HEK293 (cell line): ENCODE data around the gene UGT1A3.

ENCODE experiments used
- CTCF ChIA-PET: fragments of 350-600 bp; formaldehyde crosslinking; extraction: SDS; loops from one replicate; lab custom pipeline; 2021; ENCODE audit warnings: antibody characterized with exemption; lab: Yijun Ruan, JAX
- POLR2A ChIA-PET: fragments of 300-600 bp; formaldehyde crosslinking; extraction: SDS; loops from one replicate; lab custom pipeline; 2020; ENCODE audit warnings: antibody characterized with exemption, inconsistent platforms; lab: Yijun Ruan, JAX
- H3K27ac ChIP-seq: fragments of 200-500 bp; sonication (Bioruptor generic); 2 replicates; pipeline ENCODE4 v1.5.1; 2014; ENCODE audit warnings: low read depth, low read length, control low read depth, inconsistent platforms; ENCODE audit errors: extremely low read depth
- H3K36me3 ChIP-seq, 2 experiments: fragments of 200-500 bp in 1 of 2; sonication (Bioruptor generic) in 1 of 2; 1 replicate in 1 of 2; 2 replicates in 1 of 2; pipeline ENCODE4 v1.5.1; 2014 to 2017; ENCODE audit warnings: inconsistent platforms in 2 of 2, low read length in 2 of 2; ENCODE audit not compliant: control insufficient read depth in 2 of 2, insufficient read depth in 1 of 2
- H3K4me1 ChIP-seq: fragments of 200-500 bp; sonication (Bioruptor generic); 2 replicates; pipeline ENCODE4 v1.5.1; 2014; ENCODE audit warnings: mild to moderate bottlenecking, low read length, inconsistent platforms; ENCODE audit not compliant: control insufficient read depth, insufficient read depth
- H3K4me3 ChIP-seq: 2 replicates; pipeline ENCODE4 v1.5.1; 2011; ENCODE audit warnings: low read depth, mild to moderate bottlenecking, control low read depth, low read length, moderate library complexity
- H3K9me3 ChIP-seq: fragments of 200-500 bp; sonication (Bioruptor generic); 2 replicates; pipeline ENCODE4 v1.5.1; 2014; ENCODE audit warnings: low read depth, low read length, inconsistent platforms; ENCODE audit not compliant: control insufficient read depth, insufficient read depth
- PRDM2 ChIP-seq: fragments of 450-650 bp; formaldehyde crosslinking; IDR thresholded peaks from 2 replicates; pipeline ENCODE4 v1.5.1; 2016; ENCODE audit warnings: missing biosample characterization, missing genetic modification characterization, borderline replicate concordance
- SETDB1 ChIP-seq: IDR thresholded peaks from one replicate; pipeline ENCODE4 v1.6.1; 2017; ENCODE audit warnings: mild to moderate bottlenecking, low read length, moderate library complexity, mixed read lengths; ENCODE audit not compliant: insufficient read length
- TRIM28 ChIP-seq: IDR thresholded peaks from 2 replicates; pipeline ENCODE4 v1.6.1; 2011; ENCODE audit warnings: low read length, control low read depth, borderline replicate concordance
- TSHZ1 ChIP-seq: fragments of 450-650 bp; formaldehyde crosslinking; IDR thresholded peaks from 2 replicates; pipeline ENCODE4 v1.5.1; 2016; ENCODE audit warnings: missing biosample characterization, missing genetic modification characterization, borderline replicate concordance
- ZNF157 ChIP-seq: fragments of 450-650 bp; formaldehyde crosslinking; IDR thresholded peaks from 2 replicates; pipeline ENCODE4 v1.5.1; 2016; ENCODE audit warnings: missing biosample characterization, missing genetic modification characterization
- ZNF175 ChIP-seq: fragments of 450-650 bp; formaldehyde crosslinking; IDR thresholded peaks from 2 replicates; pipeline ENCODE4 v1.5.1; 2016; ENCODE audit warnings: missing biosample characterization, missing genetic modification characterization
- ZNF2 ChIP-seq: fragments of 450-650 bp; formaldehyde crosslinking; IDR thresholded peaks from 2 replicates; pipeline ENCODE4 v1.5.1; 2016; ENCODE audit warnings: missing biosample characterization, missing genetic modification characterization
- ZNF202 ChIP-seq: fragments of 450-650 bp; formaldehyde crosslinking; IDR thresholded peaks from 2 replicates; pipeline ENCODE4 v1.5.1; 2016; ENCODE audit warnings: missing biosample characterization, missing genetic modification characterization, borderline replicate concordance
- ZNF223 ChIP-seq: fragments of 450-650 bp; formaldehyde crosslinking; IDR thresholded peaks from 2 replicates; pipeline ENCODE4 v1.5.1; 2016; ENCODE audit warnings: missing biosample characterization, missing genetic modification characterization
- ZNF248 ChIP-seq: fragments of 450-650 bp; formaldehyde crosslinking; IDR thresholded peaks from 2 replicates; pipeline ENCODE4 v1.5.1; 2017; ENCODE audit warnings: missing biosample characterization, missing genetic modification characterization
- ZNF324 ChIP-seq: fragments of 450-650 bp; formaldehyde crosslinking; IDR thresholded peaks from 2 replicates; pipeline ENCODE4 v1.5.1; 2016; ENCODE audit warnings: missing biosample characterization, missing genetic modification characterization
- ZNF473 ChIP-seq: fragments of 450-650 bp; formaldehyde crosslinking; IDR thresholded peaks from 2 replicates; pipeline ENCODE4 v1.5.1; 2017; ENCODE audit warnings: missing biosample characterization, missing genetic modification characterization
- ZNF521 ChIP-seq: fragments of 450-650 bp; formaldehyde crosslinking; IDR thresholded peaks from 2 replicates; pipeline ENCODE4 v1.5.1; 2017; ENCODE audit warnings: missing biosample characterization, mild to moderate bottlenecking, missing genetic modification characterization
- ZNF629 ChIP-seq: fragments of 450-650 bp; formaldehyde crosslinking; IDR thresholded peaks from 2 replicates; pipeline ENCODE4 v1.5.1; 2017; ENCODE audit warnings: missing biosample characterization, missing genetic modification characterization
- ZNF785 ChIP-seq: fragments of 450-650 bp; formaldehyde crosslinking; IDR thresholded peaks from 2 replicates; pipeline ENCODE4 v1.5.1; 2016; ENCODE audit warnings: missing biosample characterization, missing genetic modification characterization
- TF ChIP-seq, protein P1 (sequence below): fragments of 450-650 bp; formaldehyde crosslinking; optimal IDR thresholded peaks from 2 replicates; pipeline ENCODE3; 2016; ENCODE audit warnings: missing biosample characterization, mild to moderate bottlenecking, missing genetic modification characterization
- TF ChIP-seq, protein P2 (sequence below): fragments of 450-650 bp; formaldehyde crosslinking; IDR thresholded peaks from 2 replicates; pipeline ENCODE4 v1.5.1; 2016; ENCODE audit warnings: missing biosample characterization, missing genetic modification characterization

UGT1A3 gene

DNA sequence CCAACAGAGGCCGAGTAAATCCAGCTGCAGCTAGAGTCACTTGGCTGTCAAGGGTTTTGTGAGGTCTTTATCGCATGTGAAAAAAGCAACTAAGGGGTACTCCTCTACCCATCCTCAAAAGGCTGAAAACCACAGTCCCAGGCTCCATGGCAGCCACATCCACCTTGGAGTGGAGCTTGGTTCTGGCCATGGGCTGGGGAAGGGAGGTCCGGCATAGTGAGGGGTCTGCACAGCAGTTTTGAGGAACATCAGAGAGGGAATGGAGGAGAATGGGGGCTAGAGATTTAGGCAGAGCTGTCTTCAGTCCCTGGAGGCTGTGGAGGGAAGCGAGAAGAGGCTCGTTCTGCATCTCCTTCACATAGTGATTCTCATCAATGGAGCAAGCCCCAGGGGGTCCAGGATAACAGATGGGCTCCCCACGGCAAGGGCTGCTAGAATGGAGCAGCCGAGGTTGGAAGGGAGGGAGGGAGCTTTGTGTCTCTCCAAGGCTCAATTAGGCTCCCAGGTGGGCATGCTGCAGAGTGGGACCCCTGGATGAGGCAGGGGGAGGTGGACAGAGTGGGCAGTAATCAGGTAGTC, 70.3 kb downstream of the UGT1A3 start:
- TF ChIP-seq ZNF248 (tag by site-specific recombination), result no peak
- TF ChIP-seq ZNF175, result no peak
- no peak for TF ChIP-seq ZNF202
- no peak for TF ChIP-seq ZNF473 (tag by site-specific recombination)
- TF ChIP-seq, protein P1, sequence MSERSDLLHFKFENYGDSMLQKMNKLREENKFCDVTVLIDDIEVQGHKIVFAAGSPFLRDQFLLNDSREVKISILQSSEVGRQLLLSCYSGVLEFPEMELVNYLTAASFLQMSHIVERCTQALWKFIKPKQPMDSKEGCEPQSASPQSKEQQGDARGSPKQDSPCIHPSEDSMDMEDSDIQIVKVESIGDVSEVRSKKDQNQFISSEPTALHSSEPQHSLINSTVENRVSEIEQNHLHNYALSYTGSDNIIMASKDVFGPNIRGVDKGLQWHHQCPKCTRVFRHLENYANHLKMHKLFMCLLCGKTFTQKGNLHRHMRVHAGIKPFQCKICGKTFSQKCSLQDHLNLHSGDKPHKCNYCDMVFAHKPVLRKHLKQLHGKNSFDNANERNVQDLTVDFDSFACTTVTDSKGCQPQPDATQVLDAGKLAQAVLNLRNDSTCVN (tag by site-specific recombination), result no peak
- no peak for TF ChIP-seq TRIM28
- TF ChIP-seq, all 188 proteins: peak for 0
- no peak overlapping the region for H3K4me3 ChIP-seq
- no peaks in the 10 kb centered on the region for H3K4me1 ChIP-seq
- H3K9me3 ChIP-seq, result no peaks in the 10 kb centered on the region
- no peak overlapping the region for H3K27ac ChIP-seq
- no peaks in the 10 kb centered on the region for H3K36me3 ChIP-seq
- POLR2A ChIA-PET, result no interaction called here
- CTCF ChIA-PET, result no interaction called here

DNA sequence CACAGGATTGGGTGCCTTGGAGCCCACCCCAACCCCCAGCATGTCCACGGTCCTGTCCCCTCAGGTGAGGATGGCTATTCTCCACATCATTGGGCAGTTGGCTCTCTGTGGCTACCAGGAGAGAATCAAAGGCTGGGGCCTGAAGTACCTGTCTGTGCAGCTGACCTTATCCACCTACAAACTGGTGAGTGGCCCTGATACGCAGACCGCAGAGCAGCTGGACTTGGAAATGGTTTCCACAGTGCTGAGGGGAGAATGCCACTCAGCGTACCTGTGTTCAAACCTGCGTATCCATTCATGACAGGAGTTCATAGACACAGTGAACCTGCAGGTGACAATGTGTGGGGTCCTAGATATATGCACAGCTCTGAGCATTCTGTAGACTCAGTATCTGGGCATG, 70.9 kb downstream of the UGT1A3 start:
- no peaks in the 10 kb centered on the region for H3K4me1 ChIP-seq
- ChIA-PET CTCF (no interaction called here), POLR2A (no interaction called here)
- no peaks in the 10 kb centered on the region for H3K36me3 ChIP-seq
- no peak overlapping the region for H3K27ac ChIP-seq
- TF ChIP-seq SETDB1 (no peak), PRDM2 (tag by site-specific recombination) (no peak)
- no peaks in the 10 kb centered on the region for H3K9me3 ChIP-seq
- no peak overlapping the region for H3K4me3 ChIP-seq

GRCh38 chr2:233800208-233800607, 71.4 kb downstream of the UGT1A3 start:
- H3K4me1 ChIP-seq, result no peaks in the 10 kb centered on the region
- POLR2A ChIA-PET, result no interaction called here
- TF ChIP-seq ZNF629 (no peak), ZNF324 (no peak), ZNF223 (tag by site-specific recombination) (no peak), ZNF157 (tag by site-specific recombination) (no peak), TSHZ1 (tag by site-specific recombination) (no peak), ZNF785 (no peak), ZNF2 (tag by site-specific recombination) (no peak), ZNF521 (tag by site-specific recombination) (no peak)
- TF ChIP-seq, protein P2, sequence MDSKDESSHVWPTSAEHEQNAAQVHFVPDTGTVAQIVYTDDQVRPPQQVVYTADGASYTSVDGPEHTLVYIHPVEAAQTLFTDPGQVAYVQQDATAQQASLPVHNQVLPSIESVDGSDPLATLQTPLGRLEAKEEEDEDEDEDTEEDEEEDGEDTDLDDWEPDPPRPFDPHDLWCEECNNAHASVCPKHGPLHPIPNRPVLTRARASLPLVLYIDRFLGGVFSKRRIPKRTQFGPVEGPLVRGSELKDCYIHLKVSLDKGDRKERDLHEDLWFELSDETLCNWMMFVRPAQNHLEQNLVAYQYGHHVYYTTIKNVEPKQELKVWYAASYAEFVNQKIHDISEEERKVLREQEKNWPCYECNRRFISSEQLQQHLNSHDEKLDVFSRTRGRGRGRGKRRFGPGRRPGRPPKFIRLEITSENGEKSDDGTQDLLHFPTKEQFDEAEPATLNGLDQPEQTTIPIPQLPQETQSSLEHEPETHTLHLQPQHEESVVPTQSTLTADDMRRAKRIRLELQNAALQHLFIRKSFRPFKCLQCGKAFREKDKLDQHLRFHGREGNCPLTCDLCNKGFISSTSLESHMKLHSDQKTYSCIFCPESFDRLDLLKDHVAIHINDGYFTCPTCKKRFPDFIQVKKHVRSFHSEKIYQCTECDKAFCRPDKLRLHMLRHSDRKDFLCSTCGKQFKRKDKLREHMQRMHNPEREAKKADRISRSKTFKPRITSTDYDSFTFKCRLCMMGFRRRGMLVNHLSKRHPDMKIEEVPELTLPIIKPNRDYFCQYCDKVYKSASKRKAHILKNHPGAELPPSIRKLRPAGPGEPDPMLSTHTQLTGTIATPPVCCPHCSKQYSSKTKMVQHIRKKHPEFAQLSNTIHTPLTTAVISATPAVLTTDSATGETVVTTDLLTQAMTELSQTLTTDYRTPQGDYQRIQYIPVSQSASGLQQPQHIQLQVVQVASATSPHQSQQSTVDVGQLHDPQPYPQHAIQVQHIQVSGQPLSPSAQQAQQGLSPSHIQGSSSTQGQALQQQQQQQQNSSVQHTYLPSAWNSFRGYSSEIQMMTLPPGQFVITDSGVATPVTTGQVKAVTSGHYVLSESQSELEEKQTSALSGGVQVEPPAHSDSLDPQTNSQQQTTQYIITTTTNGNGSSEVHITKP (tag by site-specific recombination), result no peak

More at GRCh38 chr2:233800208-233800607, 71.4 kb downstream of the UGT1A3 start:
- no peak overlapping the region for H3K27ac ChIP-seq
- no peaks in the 10 kb centered on the region for H3K36me3 ChIP-seq
- CTCF ChIA-PET, result no interaction called here
- H3K9me3 ChIP-seq, result no peaks in the 10 kb centered on the region
- no peak overlapping the region for H3K4me3 ChIP-seq
